WTC11 (cell line): ENCODE data around the gene HPCAL1. TPM values are rescaled to one million over a fixed set of nuclear protein-coding genes. Genes with fewer than 3 reads are reported as not detected.

ENCODE experiments used
- ATAC-seq: fragments of 200-7000 bp; cut with Tn5 transposase; 2 replicates; pipeline ENCODE4 v1.10.0; 2021; ENCODE audit warnings: mild to moderate bottlenecking, moderate library complexity
- CTCF ChIA-PET: fragments of 300-600 bp; sonication (Branson Sonifier 250); formaldehyde crosslinking; loops from one replicate; lab custom pipeline; 2021; ENCODE audit warnings: antibody characterized with exemption; lab: Charles Lee
- POLR2A ChIA-PET: fragments of 350-600 bp; sonication (Branson Sonifier 250); formaldehyde crosslinking; loops from one replicate; lab custom pipeline; 2021; ENCODE audit warnings: antibody characterized with exemption; lab: Charles Lee
- DNase-seq: peaks from one replicate; pipeline ENCODE4 v3.0.0; 2021; ENCODE audit warnings: low spot score
- H3K27ac Mint-ChIP-seq: 2 replicates; pipeline ENCODE4 v1.8.0; 2021; ENCODE audit warnings: mixed read lengths
- H3K27me3 Mint-ChIP-seq: 2 replicates; pipeline ENCODE4 v1.8.0; 2021; ENCODE audit warnings: low read depth, mild to moderate bottlenecking, moderate library complexity, mixed read lengths
- H3K36me3 Mint-ChIP-seq: 2 replicates; pipeline ENCODE4 v1.8.0; 2021; ENCODE audit warnings: mixed read lengths
- H3K4me1 Mint-ChIP-seq: 2 replicates; pipeline ENCODE4 v1.8.0; 2022; ENCODE audit warnings: mixed read lengths
- H3K4me3 Mint-ChIP-seq: 2 replicates; pipeline ENCODE4 v1.8.0; 2021; ENCODE audit warnings: mild to moderate bottlenecking, moderate library complexity, mixed read lengths
- H3K9me3 Mint-ChIP-seq: 2 replicates; pipeline ENCODE4 v1.8.0; 2021; ENCODE audit warnings: mixed read lengths
- ARID4B ChIP-seq: sonication (generic); formaldehyde crosslinking; IDR thresholded peaks from 2 replicates; pipeline ENCODE4 v1.8.0; 2023; ENCODE audit warnings: missing genetic modification reagents, mild to moderate bottlenecking, borderline replicate concordance
- CREB1 ChIP-seq: sonication (generic); formaldehyde crosslinking; IDR thresholded peaks from 2 replicates; pipeline ENCODE4 v1.8.0; 2023; ENCODE audit warnings: mild to moderate bottlenecking, missing genetic modification reagents
- ELF4 ChIP-seq: sonication (generic); formaldehyde crosslinking; IDR thresholded peaks from 2 replicates; pipeline ENCODE4 v1.8.1; 2022; ENCODE audit warnings: low read depth, mild to moderate bottlenecking, moderate library complexity, missing genetic modification reagents
- ERG ChIP-seq: fragments of 250-450 bp; sonication (Bioruptor Pico); IDR thresholded peaks from 2 replicates; pipeline ENCODE4 v1.8.0; 2021; ENCODE audit warnings: mild to moderate bottlenecking
- ETV6 ChIP-seq: sonication (generic); formaldehyde crosslinking; IDR thresholded peaks from 2 replicates; pipeline ENCODE4 v1.8.1; 2022; ENCODE audit warnings: mild to moderate bottlenecking, missing genetic modification reagents
- FOXJ3 ChIP-seq: sonication (generic); formaldehyde crosslinking; IDR thresholded peaks from 2 replicates; pipeline ENCODE4 v1.9.0; 2021; ENCODE audit warnings: missing genetic modification reagents, mild to moderate bottlenecking, borderline replicate concordance
- IRF1 ChIP-seq: sonication (generic); formaldehyde crosslinking; IDR thresholded peaks from 2 replicates; pipeline ENCODE4 v1.8.0; 2023; ENCODE audit warnings: missing genetic modification reagents
- JAZF1 ChIP-seq: fragments of 250-450 bp; sonication (Bioruptor Pico); IDR thresholded peaks from 2 replicates; pipeline ENCODE4 v1.9.0; 2021; ENCODE audit warnings: moderate library complexity, mild to moderate bottlenecking, inconsistent platforms
- NFATC4 ChIP-seq: fragments of 250-450 bp; sonication (Bioruptor Pico); IDR thresholded peaks from 2 replicates; pipeline ENCODE4 v1.9.0; 2021; ENCODE audit warnings: mild to moderate bottlenecking
- NFE2L1 ChIP-seq: sonication (generic); formaldehyde crosslinking; IDR thresholded peaks from 2 replicates; pipeline ENCODE4 v1.8.1; 2023; ENCODE audit warnings: missing genetic modification reagents
- OVOL2 ChIP-seq: fragments of 250-450 bp; sonication (Bioruptor Pico); IDR thresholded peaks from 2 replicates; pipeline ENCODE4 v1.9.0; 2021; ENCODE audit warnings: mild to moderate bottlenecking, borderline replicate concordance
- SMAD3 ChIP-seq: sonication (generic); formaldehyde crosslinking; IDR thresholded peaks from 2 replicates; pipeline ENCODE4 v1.8.0; 2022; ENCODE audit warnings: missing genetic modification reagents, mild to moderate bottlenecking, borderline replicate concordance
- SP1 ChIP-seq: sonication (generic); formaldehyde crosslinking; conservative IDR thresholded peaks from 2 replicates; pipeline ENCODE4 v1.8.1; 2022; ENCODE audit warnings: missing genetic modification reagents
- TCF7 ChIP-seq: sonication (generic); formaldehyde crosslinking; IDR thresholded peaks from 2 replicates; pipeline ENCODE4 v1.8.0; 2022; ENCODE audit warnings: mild to moderate bottlenecking, low read depth, missing genetic modification reagents, moderate library complexity
- ZMAT4 ChIP-seq: fragments of 250-450 bp; sonication (Bioruptor Pico); IDR thresholded peaks from 2 replicates; pipeline ENCODE4 v1.9.0; 2021; ENCODE audit warnings: mild to moderate bottlenecking
- ZNF138 ChIP-seq: sonication (generic); formaldehyde crosslinking; conservative IDR thresholded peaks from 2 replicates; pipeline ENCODE4 v1.8.1; 2022; ENCODE audit warnings: mild to moderate bottlenecking, moderate library complexity, missing genetic modification reagents
- ZNF219 ChIP-seq: sonication (generic); formaldehyde crosslinking; IDR thresholded peaks from 2 replicates; pipeline ENCODE4 v1.8.0; 2023; ENCODE audit warnings: missing genetic modification reagents, mild to moderate bottlenecking, borderline replicate concordance
- ZNF317 ChIP-seq: sonication (generic); formaldehyde crosslinking; IDR thresholded peaks from 2 replicates; pipeline ENCODE4 v1.8.1; 2023; ENCODE audit warnings: low read depth, mild to moderate bottlenecking, moderate library complexity, missing genetic modification reagents, borderline replicate concordance
- ZNF396 ChIP-seq: fragments of 250-450 bp; sonication (Bioruptor Pico); IDR thresholded peaks from 2 replicates; pipeline ENCODE4 v1.8.0; 2021; ENCODE audit warnings: mild to moderate bottlenecking, moderate library complexity, borderline replicate concordance
- ZNF671 ChIP-seq: fragments of 250-450 bp; sonication (Bioruptor Pico); IDR thresholded peaks from 2 replicates; pipeline ENCODE4 v1.8.0; 2021; ENCODE audit warnings: mild to moderate bottlenecking
- total RNA-seq: library from RNA; stranded (reverse); gene quantifications from 3 replicates; pipeline ENCODE4 v1.2.3, GENCODE V29; 2021
- TF ChIP-seq, protein P1 (sequence below): sonication (generic); formaldehyde crosslinking; IDR thresholded peaks from 2 replicates; pipeline ENCODE4 v1.8.0; 2022; ENCODE audit warnings: mild to moderate bottlenecking, missing genetic modification reagents

Gene HPCAL1
- total RNA-seq, 1 experiment from 2014 or later, result 11.8 TPM

DNA sequence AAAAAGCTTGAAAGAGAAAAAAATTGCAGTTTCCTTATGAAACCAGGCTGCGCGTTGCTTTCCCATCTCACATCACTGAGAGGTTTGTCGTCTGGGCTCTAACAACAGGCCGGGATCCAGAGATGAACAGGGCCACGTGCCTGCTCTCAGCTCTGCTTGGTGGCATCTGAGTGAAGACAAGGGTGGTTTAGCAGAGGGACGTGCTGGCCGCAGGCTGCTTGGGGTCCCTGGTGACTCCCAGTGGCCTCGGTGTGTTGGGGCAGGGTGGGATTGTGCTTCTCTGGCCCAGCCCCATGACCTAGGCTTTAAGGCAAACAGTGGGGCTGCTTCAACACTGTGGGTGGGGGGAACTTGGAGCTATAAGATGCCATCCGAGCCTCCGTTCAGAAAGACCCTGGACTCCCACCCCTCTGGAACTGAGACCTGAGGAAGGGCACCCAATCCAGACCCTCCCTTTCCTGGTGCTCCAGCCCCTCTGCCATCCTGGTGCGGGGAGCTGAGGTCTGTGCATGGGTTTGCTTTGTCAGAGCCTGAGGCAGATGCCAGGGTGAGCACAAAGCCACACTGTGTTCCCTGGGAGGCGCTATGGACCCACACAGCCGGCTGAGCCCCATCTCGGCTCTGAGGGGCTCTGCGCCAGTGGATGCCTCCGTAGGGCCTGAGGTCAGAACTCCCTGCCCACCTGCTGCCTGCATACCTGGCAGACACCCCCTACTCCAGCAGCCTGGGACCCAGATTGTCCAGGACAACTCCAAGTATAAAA is 18.4 kb upstream of the HPCAL1 start (continued):
- no peak for TF ChIP-seq ZNF396 (CRISPR knock-in tag)

DNA sequence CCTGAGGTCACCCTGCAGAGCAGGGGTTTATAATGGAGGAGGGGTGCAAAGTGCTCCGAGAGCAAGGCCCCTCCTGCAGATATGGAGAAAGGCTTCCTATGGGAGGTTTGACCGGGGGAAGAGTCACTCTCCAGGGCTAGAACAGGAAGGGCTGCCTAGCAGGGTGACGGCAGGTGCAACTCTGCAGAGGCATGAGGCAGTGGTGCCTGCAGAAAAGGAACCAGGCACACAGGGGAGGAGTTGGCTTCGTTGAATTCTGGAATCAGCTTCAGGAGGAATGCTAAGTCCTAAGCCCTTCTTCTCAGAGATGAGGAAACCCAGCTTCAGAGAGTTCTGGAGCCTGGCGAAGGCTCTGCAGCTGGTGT is 17.5 kb upstream of the HPCAL1 start:
- Mint-ChIP-seq H3K4me3 (no peak overlapping the region), H3K4me1 (peaks cover 8% of the 10 kb centered on the region), H3K9me3 (no peaks in the 10 kb centered on the region; the same call in 1 of the 2 replicates), H3K27ac (no peak overlapping the region), H3K36me3 (no peaks in the 10 kb centered on the region), H3K27me3 (peaks cover 3% of the 10 kb centered on the region; the same call in 1 of the 2 replicates)
- ChIA-PET POLR2A (interaction anchor here (0.5 to 1.3 kb wide), 2 partner anchors 12 to 16 kb away, joined by 3 to 6 read pairs; no protein-coding TSS in a partner anchor), CTCF (interaction anchor here (1.7 to 3.6 kb wide), 5 partner anchors 17 to 150 kb away, joined by 4 to 35 read pairs (median 12); partner anchors contain the start of gene HPCAL1)
- no peak for DNase-seq
- ATAC-seq, result no peak
- TF ChIP-seq JAZF1 (CRISPR knock-in tag) (no peak), ZNF317 (CRISPR knock-in tag) (no peak), ARID4B (CRISPR knock-in tag) (no peak), ZNF138 (no peak), IRF1 (CRISPR knock-in tag) (no peak), OVOL2 (CRISPR knock-in tag) (no peak), ZNF219 (CRISPR knock-in tag) (no peak), ELF4 (CRISPR knock-in tag) (no peak), NFE2L1 (CRISPR knock-in tag) (no peak), ZMAT4 (CRISPR knock-in tag) (no peak), FOXJ3 (CRISPR knock-in tag) (no peak), NFATC4 (CRISPR knock-in tag) (no peak), SMAD3 (CRISPR knock-in tag) (no peak), TCF7 (CRISPR knock-in tag) (no peak), ZNF671 (CRISPR knock-in tag) (no peak), ETV6 (no peak), CREB1 (no peak), ERG (CRISPR knock-in tag) (no peak), SP1 (CRISPR knock-in tag) (no peak)
- TF ChIP-seq, protein P1, sequence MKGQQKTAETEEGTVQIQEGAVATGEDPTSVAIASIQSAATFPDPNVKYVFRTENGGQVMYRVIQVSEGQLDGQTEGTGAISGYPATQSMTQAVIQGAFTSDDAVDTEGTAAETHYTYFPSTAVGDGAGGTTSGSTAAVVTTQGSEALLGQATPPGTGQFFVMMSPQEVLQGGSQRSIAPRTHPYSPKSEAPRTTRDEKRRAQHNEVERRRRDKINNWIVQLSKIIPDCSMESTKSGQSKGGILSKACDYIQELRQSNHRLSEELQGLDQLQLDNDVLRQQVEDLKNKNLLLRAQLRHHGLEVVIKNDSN (CRISPR knock-in tag), result no peak
